GM19099 (cell line): Measurements from ENCODE around the gene USO1.

Experiments
- POLR2A ChIP-seq: IDR thresholded peaks from 3 replicates; pipeline ENCODE4 v1.6.1; 2011; ENCODE audit warnings: low read depth; ENCODE audit not compliant: insufficient read length; ENCODE audit errors: extremely low read depth

Gene USO1

DNA sequence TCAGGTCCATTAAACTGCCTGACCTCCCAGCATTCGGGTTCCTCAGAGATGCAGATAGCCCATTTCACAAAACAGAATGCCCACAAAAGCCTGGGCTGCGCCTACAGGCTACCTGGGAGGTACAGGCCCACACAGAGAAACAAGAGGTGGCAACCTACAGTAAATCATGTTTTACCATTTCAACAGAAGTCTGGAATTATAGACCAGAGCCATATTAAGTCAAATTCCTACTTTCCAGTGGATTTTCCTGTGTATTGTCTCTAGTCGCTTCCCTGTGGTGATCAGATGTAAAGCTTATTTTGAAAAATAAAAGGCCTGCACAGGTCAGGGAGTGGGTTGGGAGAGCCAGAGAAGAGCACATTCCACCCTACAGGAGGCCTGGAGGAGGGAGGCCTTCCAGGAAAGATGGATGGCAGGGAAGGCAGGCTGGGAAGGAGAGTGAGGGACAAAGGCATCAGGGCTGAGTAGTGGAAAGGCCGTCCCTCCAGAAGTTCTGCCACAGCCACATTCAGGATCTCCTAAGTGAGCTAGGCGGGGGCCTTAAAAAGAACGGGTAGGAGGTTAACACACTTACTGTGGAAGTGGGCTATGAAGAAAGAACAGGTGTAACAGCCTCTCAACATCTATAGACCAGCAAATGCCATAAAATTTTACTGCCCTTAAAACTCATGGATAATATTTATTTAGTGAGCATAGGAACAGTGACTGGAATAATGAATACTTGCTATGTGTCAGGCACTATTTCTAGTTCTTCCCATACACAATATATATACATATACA lies 19.0 kb upstream of the USO1 start:
- no peak for TF ChIP-seq POLR2A

DNA sequence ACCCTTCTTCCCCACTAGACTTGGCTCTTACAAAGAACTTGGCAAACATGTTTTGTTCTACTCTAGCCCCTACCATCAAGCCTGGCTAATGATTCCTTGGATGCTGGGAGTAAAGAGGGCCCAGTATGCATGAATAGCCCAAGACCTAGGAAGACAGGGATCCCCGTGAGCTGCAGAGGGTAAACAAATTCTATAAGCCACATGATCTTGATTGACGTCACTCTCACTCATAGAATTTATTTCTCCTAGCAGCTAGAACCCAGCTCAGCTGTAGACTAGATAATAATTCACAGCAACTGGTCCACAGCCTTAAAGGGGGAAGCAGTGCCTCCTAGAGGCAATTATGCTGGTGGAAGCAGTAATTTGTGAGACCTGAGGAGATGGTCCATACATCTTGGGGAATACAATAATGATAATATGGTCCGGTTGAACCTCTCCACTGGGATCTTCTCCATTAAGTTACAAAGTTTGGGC lies 16.1 kb upstream of the USO1 start:
- TF ChIP-seq POLR2A = no peak

DNA sequence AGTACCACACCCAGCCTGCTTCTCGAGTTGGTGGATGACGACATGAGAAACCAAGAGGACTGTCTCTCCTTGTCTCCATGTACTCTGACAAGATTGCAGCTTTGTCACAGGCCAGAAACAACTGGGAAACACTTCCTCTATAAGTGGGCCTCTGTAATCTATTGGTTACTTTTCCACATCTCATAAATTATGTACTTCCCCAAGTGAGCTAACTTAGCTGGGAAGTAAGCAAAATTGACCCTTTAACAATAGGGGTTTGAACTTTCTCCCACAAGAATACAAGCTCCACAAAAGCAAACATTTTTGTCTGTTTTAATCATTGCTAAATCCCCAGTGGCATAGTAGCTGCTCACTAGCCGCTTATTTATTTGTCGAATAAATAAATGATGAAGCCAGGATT lies 14.1 kb upstream of the USO1 start:
- TF ChIP-seq POLR2A = no peak

DNA sequence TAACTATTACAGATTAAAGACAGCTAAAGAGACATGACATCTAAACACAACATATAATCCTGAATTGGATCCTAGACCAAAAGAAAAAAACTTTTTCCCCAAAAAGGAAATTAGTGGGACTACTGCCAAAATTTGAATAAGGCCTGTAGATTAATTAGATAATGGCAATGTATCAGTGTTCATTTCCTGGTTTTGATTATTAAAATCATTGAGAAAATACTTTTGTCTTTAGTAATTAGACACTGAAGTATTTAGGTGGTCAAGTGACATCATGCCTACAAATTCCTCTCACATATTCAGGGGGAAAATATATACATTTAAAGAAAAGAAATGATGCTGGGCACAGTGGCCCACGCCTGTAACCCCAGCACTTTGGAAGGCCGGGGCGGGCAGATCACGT lies 10.4 kb upstream of the USO1 start:
- TF ChIP-seq POLR2A = no peak

DNA sequence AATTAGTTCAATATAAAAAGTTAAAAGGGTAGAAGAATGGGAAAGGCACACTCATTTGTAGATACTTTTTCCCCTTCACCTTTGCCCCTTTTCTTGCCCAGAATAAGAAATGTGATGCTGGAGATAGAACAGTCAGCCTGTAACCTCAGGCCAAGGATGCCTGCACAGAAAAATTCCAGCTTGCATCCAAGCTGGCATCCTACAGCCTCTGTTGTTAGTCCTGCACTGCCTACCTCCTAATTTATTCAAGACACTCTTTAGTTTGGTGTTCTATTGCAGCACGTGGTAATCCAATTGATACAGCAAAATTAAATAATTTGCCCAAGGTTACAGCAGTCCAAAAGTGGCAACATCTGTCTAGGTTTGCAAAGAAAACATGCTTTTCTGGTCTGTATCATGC lies 9.7 kb upstream of the USO1 start:
- no peak for TF ChIP-seq POLR2A

DNA sequence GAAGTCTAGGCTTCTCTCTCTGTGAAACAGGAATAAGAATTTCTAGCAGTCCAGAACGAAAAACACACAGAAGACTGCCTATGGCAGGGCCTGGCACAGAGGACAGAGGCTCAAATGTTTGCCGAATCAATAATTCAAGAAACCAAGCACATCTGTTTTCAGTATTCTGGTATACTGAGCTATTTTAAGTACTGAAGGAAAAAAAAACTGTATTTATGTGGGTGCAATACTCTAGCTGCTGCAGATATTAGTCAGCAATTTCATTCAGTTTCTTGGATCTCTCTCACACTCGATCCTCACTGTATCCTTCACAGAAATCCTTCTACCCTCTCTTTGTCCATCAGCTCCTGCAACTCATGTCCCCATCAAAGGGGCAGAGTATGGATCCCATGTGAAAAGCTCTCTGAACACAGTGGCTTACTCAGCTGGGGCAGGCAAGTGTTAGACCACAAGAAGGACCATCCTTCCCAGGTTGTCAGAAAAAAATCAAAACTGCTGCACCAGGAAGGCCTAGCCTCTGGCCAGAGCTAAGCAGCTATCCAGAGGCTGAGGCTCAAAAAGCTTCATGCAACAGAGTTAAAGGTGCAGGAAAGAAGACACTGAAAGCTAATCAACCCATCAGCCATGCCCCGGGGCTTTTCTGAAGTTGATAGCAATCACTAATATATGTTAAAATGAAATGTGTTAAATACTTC lies 9.1 kb upstream of the USO1 start:
- TF ChIP-seq POLR2A = no peak

DNA sequence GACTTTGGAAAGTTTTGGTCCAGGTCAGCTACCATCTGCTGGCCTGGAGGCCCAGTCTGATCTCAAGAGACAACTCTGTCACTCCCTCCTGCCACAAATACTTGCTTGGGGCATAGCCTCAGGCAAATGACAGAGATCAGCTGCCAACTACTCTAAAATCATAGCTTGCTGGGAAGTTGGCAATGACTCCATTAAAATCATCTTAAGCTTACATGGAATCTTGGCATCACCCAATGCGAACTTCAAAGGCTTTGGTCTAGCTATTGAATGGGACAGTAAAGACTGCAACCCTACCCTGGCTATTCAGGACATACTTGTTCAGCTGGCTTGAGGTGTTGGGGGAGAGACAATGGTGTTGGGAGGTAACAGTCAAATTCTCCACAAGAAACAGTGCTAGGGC lies 7.0 kb upstream of the USO1 start:
- no peak for TF ChIP-seq POLR2A

DNA sequence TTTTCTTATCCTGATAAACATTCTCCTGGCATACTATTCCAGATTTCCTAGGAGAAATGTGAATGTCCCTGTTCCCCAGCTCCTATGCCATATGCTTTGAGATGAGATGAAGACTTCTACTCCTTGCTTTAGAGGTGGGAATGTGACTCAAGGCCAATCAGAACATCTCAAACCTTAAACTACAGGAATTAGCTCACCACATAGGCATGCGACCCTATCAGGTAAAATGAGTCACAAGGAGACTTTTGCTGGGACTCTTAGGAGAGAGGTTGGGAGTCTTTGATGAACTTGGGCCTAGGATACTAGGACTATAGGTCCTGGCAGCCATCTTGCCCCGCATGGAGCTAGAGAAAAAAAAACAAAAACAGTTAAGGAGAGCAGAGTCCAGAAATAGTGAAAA lies 5.8 kb upstream of the USO1 start:
- no peak for TF ChIP-seq POLR2A

DNA sequence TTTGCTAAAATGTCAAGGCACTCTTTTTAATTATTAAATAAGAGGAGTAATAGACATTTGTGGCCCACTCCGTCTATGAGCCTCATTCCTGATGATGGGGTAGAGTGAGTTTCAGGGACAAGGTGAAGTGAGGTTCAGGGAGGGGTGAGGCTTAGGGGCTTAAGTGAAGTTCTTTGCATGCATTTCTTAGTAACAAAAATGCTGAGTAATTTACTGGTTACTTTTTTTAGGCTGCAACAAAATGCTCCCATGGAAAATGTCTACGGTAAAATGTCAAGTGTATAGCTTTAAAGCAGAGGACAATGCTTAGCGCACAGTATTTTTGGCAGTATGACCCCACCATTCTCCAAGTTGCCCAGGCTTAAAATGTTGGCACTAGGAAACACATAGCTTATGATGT lies 2.0 kb upstream of the USO1 start:
- no peak for TF ChIP-seq POLR2A

DNA sequence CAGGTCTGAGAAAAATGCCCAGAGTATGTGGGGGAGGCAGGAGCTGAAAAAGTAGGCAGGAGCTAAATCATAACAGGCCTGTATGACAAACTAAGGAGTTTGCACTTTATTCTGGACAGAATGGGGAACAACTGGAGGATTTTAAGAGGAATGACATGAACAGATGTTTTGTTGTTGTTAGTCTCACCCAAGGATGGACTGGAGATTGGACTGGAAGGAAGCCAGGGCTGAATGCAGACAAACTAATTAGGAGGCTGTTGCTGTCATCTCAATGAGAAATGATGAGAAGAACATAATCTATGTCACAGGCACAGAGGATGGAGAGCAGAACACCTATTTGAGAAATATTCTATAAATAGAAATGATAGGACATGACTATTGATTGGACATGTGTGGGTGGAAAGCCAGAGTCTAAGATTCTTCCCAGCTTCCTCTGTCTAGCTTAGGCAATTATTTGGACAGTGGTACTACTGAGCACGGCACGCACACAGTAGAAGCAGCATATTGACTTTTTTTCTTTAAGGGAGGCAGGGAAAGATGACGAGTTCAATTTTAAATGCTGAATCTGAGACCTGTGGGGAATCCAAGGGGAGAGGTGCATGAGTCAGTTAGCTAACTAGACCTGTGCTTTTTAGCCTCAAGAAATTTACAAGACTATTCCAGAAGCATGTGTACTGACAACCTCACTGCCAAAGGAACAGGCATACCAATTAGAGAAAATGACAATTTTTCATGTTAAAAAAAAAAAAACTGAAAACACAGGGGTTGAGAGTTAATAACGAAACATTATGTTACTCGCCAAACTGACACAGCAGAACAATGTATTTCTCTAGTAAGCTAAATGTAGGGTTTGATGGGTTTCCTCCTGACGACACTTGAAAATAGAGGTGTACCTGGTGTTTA lies 963 bp upstream of the USO1 start:
- no peak for TF ChIP-seq POLR2A

DNA sequence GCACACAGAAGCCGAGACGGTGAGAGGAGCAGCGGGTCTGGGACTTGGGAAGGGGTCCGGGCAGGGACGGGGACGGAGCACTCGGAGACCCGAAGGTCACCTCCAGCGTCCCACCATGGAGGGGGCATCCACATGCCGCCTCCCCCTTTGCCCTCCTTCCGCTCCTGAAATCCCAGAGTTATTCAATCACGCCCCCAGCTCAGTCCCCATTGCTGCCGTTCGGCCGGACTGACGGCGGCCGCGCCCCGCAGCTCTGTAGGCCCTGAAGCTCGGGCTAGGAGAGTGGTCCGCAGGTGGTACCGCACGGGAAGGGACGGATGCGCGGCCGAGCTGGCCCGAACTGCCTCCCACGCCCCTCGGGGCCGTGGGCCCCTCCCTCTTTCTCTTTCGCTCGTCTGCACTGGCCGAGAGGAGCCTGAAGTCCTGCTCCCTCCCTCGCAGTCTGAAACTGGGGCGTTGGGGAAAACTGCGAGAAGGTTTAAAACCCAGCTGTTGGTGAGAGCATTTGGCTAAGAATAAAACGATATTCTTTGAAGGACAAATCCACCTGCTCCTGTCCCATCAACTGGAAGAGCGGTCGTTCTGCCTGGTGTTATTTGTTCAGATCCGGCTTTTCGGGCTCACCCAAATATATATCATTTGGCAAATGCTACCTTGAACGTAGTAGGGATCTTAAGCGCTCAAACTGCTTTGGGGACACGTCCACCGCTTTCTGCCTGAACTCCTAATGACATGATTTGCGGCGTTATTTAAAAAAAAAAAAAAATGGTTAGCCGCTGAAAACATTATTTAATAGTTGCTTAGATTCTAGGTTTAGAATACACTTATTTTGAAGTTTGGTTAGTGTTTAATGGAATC lies 719 bp downstream of the USO1 start:
- TF ChIP-seq POLR2A = no peak

DNA sequence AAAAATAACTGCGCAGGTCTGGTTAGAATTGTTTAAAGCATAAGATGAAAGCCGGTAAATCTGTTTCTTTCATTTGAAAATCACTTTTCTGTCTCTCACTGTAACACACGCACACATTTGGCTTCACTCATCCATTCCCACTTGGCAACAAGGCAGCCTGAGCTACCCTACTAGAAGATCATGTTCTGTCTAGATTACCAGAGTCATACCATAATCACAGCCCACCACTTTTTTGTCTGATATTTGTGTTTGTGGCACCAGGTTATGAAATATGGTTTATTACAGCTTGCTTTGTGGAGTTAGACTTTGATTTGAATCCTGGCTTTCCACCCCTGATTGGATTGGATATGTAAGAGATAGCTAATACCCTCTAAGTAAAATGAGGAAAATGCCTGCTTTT lies 2.2 kb downstream of the USO1 start:
- no peak for TF ChIP-seq POLR2A

DNA sequence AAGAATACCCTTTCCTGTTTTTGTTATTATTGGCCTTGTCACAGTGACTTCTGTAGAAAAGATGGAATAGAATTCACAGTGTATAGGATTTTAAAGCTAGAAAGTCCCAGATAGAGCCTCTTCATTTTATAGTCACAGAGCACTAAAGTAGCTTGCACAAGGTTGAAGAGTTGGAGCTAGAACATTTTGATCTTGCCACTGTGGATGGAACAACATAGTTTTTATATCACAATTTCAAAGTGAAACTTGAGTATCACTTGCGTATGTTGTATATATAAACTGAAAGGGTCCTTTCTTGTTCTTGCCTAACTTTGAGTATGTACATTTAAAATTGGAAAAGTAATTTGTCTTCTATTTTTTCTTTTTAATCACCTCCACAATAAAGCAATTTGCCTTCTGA lies 2.7 kb downstream of the USO1 start:
- no peak for TF ChIP-seq POLR2A

DNA sequence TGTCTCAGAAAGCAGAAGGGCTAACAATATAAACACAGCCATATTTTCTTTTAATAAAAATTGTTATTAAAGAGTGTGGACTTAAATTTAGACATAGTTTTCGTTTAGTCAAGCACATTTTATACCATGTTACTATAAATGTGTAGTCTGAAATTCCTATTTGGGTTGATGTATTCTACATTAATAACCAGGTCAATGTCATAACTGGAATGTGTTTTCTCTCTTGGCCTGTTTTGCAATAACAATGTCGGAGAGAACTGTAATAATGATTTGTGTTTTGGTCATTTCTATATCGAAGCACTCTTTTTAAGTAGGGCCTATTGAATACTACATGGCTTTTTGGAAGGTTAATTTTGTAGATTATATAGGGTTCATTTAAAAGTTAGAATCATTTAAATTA lies 5.5 kb downstream of the USO1 start:
- no peak for TF ChIP-seq POLR2A

DNA sequence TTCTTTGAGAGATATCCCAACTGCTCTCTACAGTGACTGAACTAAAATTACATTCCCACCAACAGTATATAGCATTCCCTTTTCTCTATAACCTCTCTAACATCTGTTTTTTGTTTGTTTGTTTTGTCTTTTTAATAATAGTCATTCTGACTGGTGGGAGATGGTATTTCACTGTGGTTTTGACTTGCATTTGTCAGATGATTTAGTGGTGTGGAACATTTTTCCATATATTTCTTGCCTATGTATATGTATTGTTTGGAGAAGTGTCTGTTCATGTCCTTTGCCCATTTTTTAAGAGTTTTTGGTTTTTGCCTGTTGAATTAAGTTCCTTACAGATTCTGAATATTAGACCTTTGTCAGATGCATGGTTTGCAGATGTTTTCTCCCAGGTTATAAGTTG lies 9.0 kb downstream of the USO1 start:
- no peak for TF ChIP-seq POLR2A

DNA sequence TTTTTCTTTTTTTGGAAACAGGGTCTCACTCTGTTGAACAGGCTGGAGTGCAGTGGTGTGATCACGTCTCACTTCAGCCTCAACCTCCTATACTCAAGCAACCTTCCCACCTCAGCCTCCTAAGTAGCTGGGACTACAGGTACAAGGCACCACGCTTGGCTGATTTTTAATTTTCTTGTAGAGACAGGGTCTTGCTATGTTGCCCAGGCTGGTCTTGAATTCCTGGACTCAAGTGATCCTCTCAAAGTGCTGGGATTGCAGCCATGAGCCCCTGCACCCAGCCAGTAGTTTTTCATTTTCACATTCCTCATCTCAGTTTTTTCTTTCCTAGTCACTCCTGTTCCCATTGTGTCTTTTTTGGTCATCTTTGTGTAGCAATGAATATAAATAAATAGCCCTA lies 11.1 kb downstream of the USO1 start:
- no peak for TF ChIP-seq POLR2A
